Pons (tissue), 1 donor: ENCODE data around the gene GSTA2.
"Not testable (repeated sequence)": the region's sequence is repeated elsewhere in the genome, so short reads cannot be mapped to it uniquely, and the experiment has no call there.

Experiments used
- DNase-seq: peaks from one replicate; pipeline ENCODE4 v3.0.0-alpha.2; 2016; ENCODE audit warnings: low spot score

The GSTA2 gene

GRCh38 chr6:52763322-52763916 is at the start of gene GSTA2:
GSTA2 (minus strand) TSS chr6:52763475; CDS start chr6:52757947, 5,528 bp downstream.
- not testable (repeated sequence) for DNase-seq

DNA sequence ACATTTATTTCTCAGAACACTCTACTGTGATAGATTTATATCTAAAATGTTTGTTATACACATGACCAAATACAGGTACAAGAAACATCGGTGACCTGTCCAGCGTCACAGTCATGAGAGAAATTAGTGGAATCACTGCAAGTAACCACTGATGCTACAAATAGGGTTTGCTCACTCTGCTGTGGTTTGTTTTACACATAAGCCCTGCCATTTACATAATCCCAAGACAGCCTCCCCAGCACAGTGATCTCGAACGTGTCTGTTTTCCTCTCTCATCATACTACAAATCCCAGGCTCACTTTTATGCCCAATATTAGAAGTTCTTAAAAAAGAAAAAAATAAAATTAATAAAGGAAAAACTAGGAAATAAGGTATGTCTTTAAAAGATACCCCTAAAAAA is 46.5 kb upstream of the GSTA2 start:
- DNase-seq: not testable (repeated sequence)

DNA sequence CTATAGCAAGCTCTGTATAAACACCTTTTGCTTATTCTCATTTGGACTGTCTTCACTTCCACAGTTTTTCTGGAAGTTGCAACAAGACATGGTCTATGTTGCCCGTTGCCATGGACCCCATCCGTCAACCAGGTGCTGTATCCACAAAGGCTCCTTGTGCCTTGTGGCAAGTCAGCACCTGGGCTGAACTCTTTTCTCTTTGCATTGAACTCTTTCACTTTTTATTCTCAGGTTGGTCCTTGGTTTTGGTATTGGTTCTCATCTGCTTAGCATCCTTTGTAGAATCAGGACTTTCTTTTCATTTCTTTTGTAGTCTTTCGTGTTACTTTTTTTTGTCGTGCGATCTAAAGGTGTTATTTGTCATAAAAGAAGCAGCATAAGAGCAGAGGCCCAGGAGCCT is 45.4 kb upstream of the GSTA2 start:
- no peak for DNase-seq

- not testable (repeated sequence) for DNase-seq
Observed at GRCh38 chr6:52803668-52804255, 40.5 kb upstream of the GSTA2 start, which contains the start of gene GSTA1. GSTA1 (minus strand) TSS chr6:52803816; CDS start chr6:52799267, 4,549 bp downstream.

- no peak for DNase-seq
Observed at GRCh38 chr6:52802806-52803205, 39.5 kb upstream of the GSTA2 start.

DNA sequence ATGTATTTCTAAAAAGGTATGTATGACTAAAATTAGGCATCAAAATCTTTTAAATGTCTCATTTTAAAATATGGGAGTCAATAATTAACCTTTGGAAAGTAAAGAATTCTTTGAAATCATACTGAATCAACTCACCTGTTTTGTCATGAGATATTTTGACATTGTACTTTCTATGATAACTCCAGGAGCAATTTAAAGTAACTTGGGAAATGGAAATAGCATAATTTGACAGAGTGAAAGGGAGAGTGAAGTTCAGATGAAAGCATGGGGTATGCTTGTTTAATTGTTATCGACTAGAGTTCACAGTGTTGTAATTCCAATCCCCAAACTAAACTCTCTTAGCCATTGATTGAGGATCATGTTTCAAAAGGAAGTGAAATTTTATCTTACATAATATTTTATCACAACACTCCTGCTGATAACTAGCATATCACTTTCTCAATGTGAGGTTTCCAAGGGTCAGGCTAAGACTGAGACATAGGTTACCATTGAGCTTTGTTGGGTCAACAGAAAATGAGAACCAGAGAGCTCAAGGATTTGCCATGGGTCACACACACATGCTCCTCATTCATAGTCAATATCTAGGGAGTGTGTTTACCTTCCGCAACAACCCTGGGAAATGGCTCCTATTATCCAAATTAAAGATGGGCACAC is 38.0 kb upstream of the GSTA2 start:
- no peak for DNase-seq

DNA sequence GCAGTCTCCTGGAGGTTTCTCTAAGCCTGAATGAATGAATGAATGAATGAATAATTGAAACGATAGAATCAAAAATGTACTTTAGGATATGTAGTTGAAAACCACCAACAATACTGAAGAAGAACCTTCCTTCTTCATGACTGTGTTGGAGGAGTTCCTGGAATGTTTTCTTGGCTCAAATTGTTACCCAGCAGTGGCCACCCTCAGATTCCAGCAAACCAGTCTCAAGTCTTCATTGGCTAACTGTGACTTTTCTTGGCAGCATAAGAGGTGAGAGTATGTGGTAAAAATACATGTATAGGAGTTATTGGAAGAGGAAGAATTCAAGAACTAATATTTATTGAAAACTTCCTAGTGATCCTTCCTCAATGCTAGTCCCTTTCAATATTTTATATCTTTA is 36.0 kb upstream of the GSTA2 start:
- not testable (repeated sequence) for DNase-seq

DNA sequence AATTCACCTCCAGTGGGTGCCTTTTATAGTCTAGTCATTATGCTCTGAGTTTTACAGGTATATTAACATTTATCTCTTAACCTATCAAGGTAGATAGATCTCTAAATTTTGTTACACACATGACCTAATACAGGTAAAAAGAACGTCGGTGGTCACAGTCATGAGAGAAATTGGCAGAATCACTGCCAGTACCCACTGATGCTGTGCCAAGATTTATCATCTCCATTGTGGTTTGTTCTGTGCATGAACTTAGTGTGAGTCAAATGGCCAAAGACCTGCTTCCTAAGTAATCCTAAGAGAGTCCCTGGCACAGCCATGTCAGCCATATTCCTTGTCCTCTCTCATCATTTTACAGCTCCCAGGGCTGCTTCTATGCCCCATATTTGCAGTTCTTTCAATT is 31.1 kb upstream of the GSTA2 start:
- not testable (repeated sequence) for DNase-seq

- DNase-seq: no peak
Observed at GRCh38 chr6:52790861-52791260, 27.6 kb upstream of the GSTA2 start.

DNA sequence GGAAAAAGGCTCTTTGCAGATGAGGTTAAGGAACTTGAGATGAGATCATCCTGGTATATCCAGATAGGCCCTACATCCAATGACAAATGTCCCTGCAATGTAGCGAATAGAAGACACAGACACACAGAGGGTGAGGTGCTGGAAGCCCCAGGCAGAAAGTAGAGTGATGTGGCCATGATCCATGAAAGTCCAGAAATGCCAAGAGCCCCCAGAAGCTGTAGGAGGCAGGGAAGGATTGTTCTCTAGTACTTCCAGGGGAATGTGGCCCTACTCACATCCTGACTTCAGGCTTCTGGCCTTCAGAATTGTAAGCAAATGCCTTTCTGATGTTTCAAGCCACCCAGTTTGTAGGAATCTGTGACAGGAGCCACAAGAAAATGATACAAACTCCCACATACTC is 26.4 kb upstream of the GSTA2 start:
- not testable (repeated sequence) for DNase-seq

DNA sequence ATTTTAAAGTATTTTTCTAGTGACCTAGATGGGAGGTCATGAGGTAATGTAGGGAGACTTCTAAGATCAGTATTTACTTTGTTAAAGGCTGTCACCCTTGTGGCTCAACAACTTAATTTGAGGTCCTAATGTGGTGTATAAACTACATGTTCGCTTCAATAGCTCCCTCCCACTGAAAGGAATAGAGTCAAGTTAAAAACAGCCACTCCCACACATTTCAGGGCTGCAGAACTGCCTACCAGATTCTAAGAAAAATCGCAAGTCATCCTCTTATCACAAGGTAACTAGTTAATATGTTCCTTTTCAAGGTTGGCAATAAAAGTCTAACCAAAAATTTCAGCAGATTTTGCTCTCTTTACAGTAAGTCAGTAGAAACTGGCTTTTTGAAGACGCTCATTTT is 25.2 kb upstream of the GSTA2 start:
- DNase-seq: no peak

- DNase-seq: no peak
Observed at GRCh38 chr6:52787917-52788316, 24.6 kb upstream of the GSTA2 start.

GRCh38 chr6:52786249-52786956 is 23.1 kb upstream of the GSTA2 start:
- DNase-seq: no peak

DNA sequence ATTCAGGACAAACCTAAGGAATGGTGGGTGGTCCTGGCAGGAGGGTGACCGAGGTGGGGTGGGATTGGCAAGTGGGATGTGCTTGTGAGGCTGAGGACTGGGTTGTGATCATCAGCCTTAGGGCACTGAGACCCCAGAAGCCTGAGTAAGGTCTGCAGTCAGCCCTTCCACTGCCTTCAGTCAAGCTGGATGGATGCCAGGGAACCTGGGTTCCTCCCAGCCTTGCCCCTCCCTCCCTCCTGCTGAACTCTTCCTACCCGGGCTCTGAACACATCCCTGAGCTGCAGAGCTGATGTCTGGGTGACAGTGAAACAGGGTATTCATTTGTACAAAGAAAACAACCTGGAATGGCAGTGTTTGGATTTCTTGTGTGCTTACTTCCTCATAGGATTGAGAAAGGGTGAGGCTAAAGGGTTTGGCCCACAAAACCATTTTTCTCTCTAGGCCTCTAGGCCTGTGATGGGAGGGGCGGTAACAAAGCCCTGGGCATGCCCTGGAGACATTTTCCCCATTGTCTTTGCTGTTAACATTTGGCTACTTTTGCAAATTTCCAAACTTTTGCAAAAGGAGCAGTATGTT is 19.5 kb upstream of the GSTA2 start:
- not testable (repeated sequence) for DNase-seq

DNA sequence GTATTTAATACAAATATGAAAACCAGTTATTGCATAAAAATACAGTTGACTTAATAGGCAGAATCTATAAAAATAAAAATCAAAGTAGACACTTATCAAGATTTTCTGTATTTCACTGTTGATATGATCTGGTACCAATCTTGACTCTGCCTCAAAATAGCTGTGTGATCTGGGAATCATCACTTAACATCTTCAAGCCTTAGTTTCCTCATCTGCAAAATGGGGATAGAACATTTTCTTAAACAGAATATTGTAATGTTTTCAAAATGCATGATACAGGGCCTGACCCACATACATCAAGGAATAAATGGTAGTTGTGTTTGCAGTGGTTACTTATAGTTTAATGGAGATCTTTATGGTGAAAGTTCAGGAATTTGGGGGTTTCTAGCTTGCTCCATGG is 18.9 kb upstream of the GSTA2 start:
- DNase-seq: not testable (repeated sequence)

DNA sequence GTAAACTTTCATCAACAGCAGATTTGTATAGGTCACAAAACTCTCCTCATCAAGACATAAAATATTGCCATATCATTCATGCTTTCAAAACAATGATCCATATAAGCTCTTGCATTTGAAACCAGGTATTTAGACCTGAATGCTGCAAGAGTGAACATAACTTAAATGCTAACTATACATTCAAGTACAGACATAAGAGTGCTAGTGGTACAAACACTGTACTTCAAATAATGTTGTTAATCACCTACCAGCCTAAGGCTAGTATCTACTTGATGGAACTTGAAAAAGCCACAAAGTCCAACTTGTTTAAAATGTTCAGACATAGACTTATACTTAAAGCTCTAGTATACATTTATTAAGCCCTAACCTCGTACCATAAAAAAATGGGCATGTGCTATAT is 16.0 kb upstream of the GSTA2 start:
- no peak for DNase-seq

DNA sequence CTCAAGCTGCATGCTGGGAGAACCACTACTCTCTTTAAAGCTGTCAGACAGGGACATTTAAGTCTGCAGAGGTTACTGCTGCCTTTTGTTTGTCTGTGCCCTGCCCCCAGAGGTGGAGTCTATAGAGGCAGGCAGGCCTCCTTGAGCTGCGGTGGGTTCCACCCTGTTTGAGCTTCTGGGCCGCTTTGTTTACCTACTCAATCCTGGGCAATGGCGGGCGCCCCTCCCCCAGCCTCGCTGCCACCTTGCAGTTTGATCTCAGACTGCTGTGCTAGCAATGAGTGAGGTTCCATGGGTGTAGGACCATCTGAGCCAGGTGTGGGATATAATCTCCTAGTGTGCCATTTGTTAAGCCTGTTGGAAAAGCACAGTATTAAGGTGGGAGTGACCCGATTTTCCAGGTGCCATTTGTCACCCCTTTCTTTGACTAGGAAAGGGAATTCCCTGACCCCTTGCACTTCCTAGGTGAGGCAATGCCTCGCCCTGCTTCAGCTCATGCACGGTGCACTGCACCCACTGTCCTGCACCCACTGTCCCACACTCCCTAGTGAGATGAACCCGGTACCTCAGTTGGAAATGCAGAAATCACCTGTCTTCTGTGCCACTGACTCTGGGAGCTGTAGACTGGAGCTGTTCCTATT is 13.6 kb upstream of the GSTA2 start:
- DNase-seq: not testable (repeated sequence)

GRCh38 chr6:52769399-52769798 is 6.1 kb upstream of the GSTA2 start:
- DNase-seq: not testable (repeated sequence)

DNA sequence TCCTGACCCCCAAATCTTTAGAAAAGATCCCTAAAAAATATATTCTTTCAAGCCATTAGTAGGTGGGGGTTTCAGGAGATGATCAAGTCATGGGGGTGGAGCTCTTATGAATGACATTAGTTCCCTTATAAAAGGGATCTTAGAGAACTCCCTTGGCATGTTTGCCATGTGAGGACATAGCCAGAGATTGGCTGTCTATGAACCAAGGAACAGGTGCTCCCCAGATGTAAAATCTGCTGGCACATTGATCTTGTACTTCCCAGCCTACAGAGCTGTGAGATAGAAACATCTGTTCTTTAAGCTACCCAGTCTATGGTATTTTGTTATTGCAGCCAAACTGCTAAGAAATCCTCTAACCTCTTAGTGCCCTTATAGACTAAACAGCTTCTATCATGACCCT is 4.4 kb upstream of the GSTA2 start:
- not testable (repeated sequence) for DNase-seq

- not testable (repeated sequence) for DNase-seq
Observed at GRCh38 chr6:52761673-52762491, 1.4 kb downstream of the GSTA2 start.
